H1 (cell line): ENCODE results near the gene APBA3. TPM values are rescaled to one million over a fixed set of nuclear protein-coding genes. Genes with fewer than 3 reads are reported as not detected.
A peak's percentile ranks its signal among the peaks of the same experiment; 100 is the strongest.

Source experiments
- CTCF ChIA-PET: fragments of 300-600 bp; sonication (Branson Sonifier 250); formaldehyde crosslinking; loops from one replicate; lab custom pipeline; 2021; ENCODE audit not compliant: partially characterized antibody; lab: Charles Lee
- POLR2A ChIA-PET: fragments of 300-600 bp; sonication (Branson Sonifier 250); formaldehyde crosslinking; loops from one replicate; lab custom pipeline; 2021; ENCODE audit warnings: inconsistent platforms; ENCODE audit not compliant: partially characterized antibody; lab: Charles Lee
- DNase-seq, 2 experiments: peaks; one replicate each; pipeline versions ENCODE4 v3.0.0 to v3.0.0-alpha.2; 2010 to 2022; ENCODE audit warnings: low spot score in 2 of 2, low read depth in 1 of 2, mixed read lengths in 1 of 2
- FAIRE-seq: peaks from 2 replicates; lab custom pipeline; 2011; peaks lifted over from hg19 to GRCh38; lab: Jason Lieb, UNC
- H2AFZ ChIP-seq: 2 replicates; pipeline ENCODE4 v1.8.1; 2012; ENCODE audit warnings: low read length, inconsistent platforms
- H2AK5ac ChIP-seq: 2 replicates; pipeline ENCODE4 v1.6.1; 2013; ENCODE audit warnings: low read depth, low read length
- H2BK120ac ChIP-seq: replicated peaks from 2 replicates; pipeline ENCODE3; 2013; ENCODE audit warnings: low read depth, low read length, inconsistent platforms
- H2BK12ac ChIP-seq: 2 replicates; pipeline ENCODE4 v1.6.1; 2013; ENCODE audit warnings: low read depth, low read length
- H2BK15ac ChIP-seq: 2 replicates; pipeline ENCODE4 v1.6.1; 2013; ENCODE audit warnings: low read length
- H2BK20ac ChIP-seq: 2 replicates; pipeline ENCODE4 v1.6.1; 2013; ENCODE audit warnings: low read length
- H2BK5ac ChIP-seq: 2 replicates; pipeline ENCODE4 v1.6.1; 2013; ENCODE audit warnings: low read depth, low read length
- H3K14ac ChIP-seq: 2 replicates; pipeline ENCODE4 v1.6.1; 2013; ENCODE audit warnings: inconsistent platforms; ENCODE audit not compliant: insufficient read length
- H3K18ac ChIP-seq: 2 replicates; pipeline ENCODE4 v1.6.1; 2013; ENCODE audit warnings: low read length; ENCODE audit errors: extremely low read depth
- H3K23ac ChIP-seq: 2 replicates; pipeline ENCODE4 v1.6.1; 2013; ENCODE audit warnings: inconsistent platforms; ENCODE audit not compliant: insufficient read length
- H3K23me2 ChIP-seq: 2 replicates; pipeline ENCODE4 v1.6.1; 2013; ENCODE audit warnings: low read depth, low read length
- H3K27ac ChIP-seq: 2 replicates; pipeline ENCODE4 v1.6.1; 2011; ENCODE audit warnings: low read depth, low read length, inconsistent platforms
- H3K27me3 ChIP-seq, 4 experiments: replicated peaks in 1 of 4; 1 replicate in 1 of 4; 2 replicates in 3 of 4; pipeline versions ENCODE4 v1.6.1 to v1.8.1; 2011 to 2013; ENCODE audit warnings: low read length in 3 of 4, mild to moderate bottlenecking in 3 of 4, inconsistent platforms in 2 of 4, mixed read lengths in 2 of 4, moderate library complexity in 1 of 4; ENCODE audit not compliant: control insufficient read depth in 3 of 4, insufficient read depth in 3 of 4; ENCODE audit errors: extremely low read depth in 1 of 4
- H3K36me3 ChIP-seq, 4 experiments: 2 replicates each; pipeline versions ENCODE4 v1.6.1 to v1.8.1; 2011 to 2013; ENCODE audit warnings: mild to moderate bottlenecking in 4 of 4, low read length in 3 of 4, moderate library complexity in 2 of 4, control low read depth in 1 of 4, inconsistent platforms in 1 of 4; ENCODE audit not compliant: insufficient read depth in 4 of 4, control insufficient read depth in 2 of 4
- H3K4ac ChIP-seq: replicated peaks from 2 replicates; pipeline ENCODE3; 2013; ENCODE audit warnings: low read length, low read depth, mixed read lengths, inconsistent platforms; ENCODE audit not compliant: insufficient read length
- H3K4me1 ChIP-seq, 4 experiments: replicated peaks in 1 of 4; 1 replicate in 1 of 4; 2 replicates in 3 of 4; pipeline versions ENCODE4 v1.6.1 to v1.8.1; 2011 to 2013; ENCODE audit warnings: low read length in 3 of 4, inconsistent platforms in 2 of 4, mixed read lengths in 1 of 4; ENCODE audit not compliant: insufficient read depth in 4 of 4, control insufficient read depth in 3 of 4
- H3K4me2 ChIP-seq, 2 experiments: 2 replicates each; pipeline versions ENCODE4 v1.6.1 to v1.8.1; 2011 to 2013; ENCODE audit warnings: low read depth in 2 of 2, low read length in 2 of 2, control low read depth in 1 of 2, inconsistent platforms in 1 of 2, mild to moderate bottlenecking in 1 of 2; ENCODE audit not compliant: insufficient read depth in 1 of 2
- H3K4me3 ChIP-seq, 4 experiments: fragments of 200-600, 300-600 bp in 1 of 4; sonication (generic), shearing (Covaris generic), sonication (Bioruptor Twin) in 1 of 4; 2 replicates each; pipeline versions ENCODE4 v1.5.1 to v1.8.1; 2011 to 2016; ENCODE audit warnings: low read length in 4 of 4, low read depth in 3 of 4, control low read depth in 2 of 4, inconsistent platforms in 2 of 4, mild to moderate bottlenecking in 2 of 4, mixed read lengths in 1 of 4, moderate library complexity in 1 of 4; ENCODE audit not compliant: insufficient read depth in 2 of 4; ENCODE audit errors: extremely low read depth in 1 of 4
- H3K56ac ChIP-seq: replicated peaks from 2 replicates; pipeline ENCODE3; 2013; ENCODE audit warnings: low read depth, mild to moderate bottlenecking, mixed read lengths, low read length, inconsistent platforms; ENCODE audit not compliant: insufficient read length
- H3K79me1 ChIP-seq: 2 replicates; pipeline ENCODE4 v1.6.1; 2013; ENCODE audit warnings: low read depth, low read length, control low read depth
- H3K79me2 ChIP-seq, 2 experiments: 2 replicates each; pipeline versions ENCODE4 v1.6.1 to v1.8.1; 2012 to 2013; ENCODE audit warnings: low read length in 2 of 2, mild to moderate bottlenecking in 2 of 2, inconsistent platforms in 1 of 2; ENCODE audit not compliant: insufficient read depth in 2 of 2, control insufficient read depth in 1 of 2
- H3K9ac ChIP-seq, 4 experiments: replicated peaks in 1 of 4; 1 replicate in 1 of 4; 2 replicates in 3 of 4; pipeline versions ENCODE4 v1.6.1 to v1.8.1; 2011 to 2013; ENCODE audit warnings: low read depth in 3 of 4, low read length in 3 of 4, control low read depth in 2 of 4, mild to moderate bottlenecking in 2 of 4, moderate library complexity in 2 of 4, inconsistent platforms in 1 of 4; ENCODE audit errors: extremely low read depth in 1 of 4
- H3K9me3 ChIP-seq, 2 experiments: 2 replicates each; pipeline versions ENCODE4 v1.6.1 to v1.8.1; 2012 to 2013; ENCODE audit warnings: mild to moderate bottlenecking in 2 of 2, moderate library complexity in 2 of 2, control low read depth in 1 of 2, inconsistent platforms in 1 of 2, low read depth in 1 of 2, low read length in 1 of 2, mixed read lengths in 1 of 2; ENCODE audit not compliant: insufficient read depth in 2 of 2
- H4K20me1 ChIP-seq, 2 experiments: replicated peaks in 1 of 2; 2 replicates each; pipeline versions ENCODE3 to v1.8.1; 2011 to 2013; ENCODE audit warnings: inconsistent platforms in 2 of 2, low read length in 2 of 2, mild to moderate bottlenecking in 1 of 2; ENCODE audit not compliant: insufficient read depth in 2 of 2, control insufficient read depth in 1 of 2
- H4K5ac ChIP-seq: 2 replicates; pipeline ENCODE4 v1.6.1; 2013; ENCODE audit warnings: low read length, low read depth, mixed read lengths, inconsistent platforms; ENCODE audit not compliant: insufficient read length
- H4K8ac ChIP-seq: 2 replicates; pipeline ENCODE4 v1.8.0; 2013; ENCODE audit warnings: mild to moderate bottlenecking, moderate library complexity, low read length, inconsistent platforms; ENCODE audit not compliant: insufficient read depth; ENCODE audit errors: extremely low read depth
- H4K91ac ChIP-seq: replicated peaks from 2 replicates; pipeline ENCODE3; 2013; ENCODE audit warnings: low read length, mixed read lengths, inconsistent platforms; ENCODE audit not compliant: insufficient read length
- BACH1 ChIP-seq: IDR thresholded peaks from 2 replicates; pipeline ENCODE4 v1.6.1; 2012; ENCODE audit warnings: low read length, improper control_type of control experiment
- BRCA1 ChIP-seq: IDR thresholded peaks from 2 replicates; pipeline ENCODE4 v1.6.1; 2012; ENCODE audit warnings: low read depth, low read length, improper control_type of control experiment
- CBX5 ChIP-seq: fragments of 300-800, 300-1000 bp; sonication (generic); IDR thresholded peaks from 2 replicates; pipeline ENCODE4 v1.7.1; 2016; ENCODE audit warnings: antibody characterized with exemption, low read length, low read depth
- FOSL1 ChIP-seq: IDR thresholded peaks from 2 replicates; pipeline ENCODE4 v1.6.1; 2011; ENCODE audit warnings: mild to moderate bottlenecking, low read depth, low read length, moderate library complexity; ENCODE audit not compliant: insufficient read depth
- HDAC6 ChIP-seq: IDR thresholded peaks from one replicate; pipeline ENCODE4 v1.7.1; 2012; ENCODE audit warnings: low read depth, mild to moderate bottlenecking, inconsistent platforms, low read length, moderate library complexity
- NRF1 ChIP-seq: IDR thresholded peaks from 2 replicates; pipeline ENCODE4 v1.6.1; 2011; ENCODE audit warnings: mild to moderate bottlenecking, low read depth, low read length, improper control_type of control experiment
- PHF8 ChIP-seq: fragments of 200-600 bp; sonication (generic); conservative IDR thresholded peaks from 2 replicates; pipeline ENCODE4 v1.7.1; 2012; ENCODE audit warnings: low read depth, mild to moderate bottlenecking, inconsistent platforms, low read length, moderate library complexity
- SAP30 ChIP-seq: fragments of 300-600 bp; sonication (generic); IDR thresholded peaks from 2 replicates; pipeline ENCODE4 v1.7.1; 2012; ENCODE audit warnings: low read length, moderate library complexity, mild to moderate bottlenecking, inconsistent platforms; ENCODE audit not compliant: insufficient read depth, insufficient replicate concordance
- SP1 ChIP-seq: IDR thresholded peaks from 2 replicates; pipeline ENCODE4 v1.6.1; 2011; ENCODE audit warnings: low read depth, low read length
- SUZ12 ChIP-seq: fragments of 200-600 bp; sonication (generic); IDR thresholded peaks from 2 replicates; pipeline ENCODE4 v1.6.1; 2012; ENCODE audit warnings: mild to moderate bottlenecking, inconsistent platforms, low read length, moderate library complexity, mixed read lengths
- TAF1 ChIP-seq: IDR thresholded peaks from 2 replicates; pipeline ENCODE4 v1.6.1; 2011; ENCODE audit warnings: mild to moderate bottlenecking, low read depth, low read length
- YY1 ChIP-seq: IDR thresholded peaks from 2 replicates; pipeline ENCODE4 v1.6.1; 2011; ENCODE audit warnings: low read depth, mild to moderate bottlenecking, low read length
- WGBS, 2 experiments: shearing (Covaris generic) in 1 of 2; methylation state at CpG; one replicate each; pipeline versions ENCODE4 v1.1.6 to v1.1.7; 2013 to 2015; ENCODE audit warnings: low lambda C conversion rate in 2 of 2, mixed read lengths in 2 of 2, inconsistent platforms in 1 of 2, low coverage in 1 of 2, missing lambda C conversion rate in 1 of 2; ENCODE audit not compliant: insufficient replicate concordance in 2 of 2, insufficient coverage in 1 of 2, insufficient read length in 1 of 2; ENCODE audit errors: extremely low coverage in 1 of 2, missing lambda C conversion rate in 1 of 2; 5-methylcytosine and 5-hydroxymethylcytosine counted together
- polyA plus RNA-seq, 7 experiments: library from polyadenylated mRNA; depleted of rRNA in 3 of 7; stranded (reverse) in 5 of 7; unstranded in 2 of 7; fragments of >200 nt in 5 of 7; fragments of 200-250 nt in 2 of 7; gene quantifications; 1 replicate in 5 of 7; 2 replicates in 1 of 7; 4 replicates in 1 of 7; pipeline versions ENCODE4 v1.2.1 to v1.2.3, GENCODE V29; 2011 to 2013; ENCODE audit warnings: missing spikeins in 2 of 7, mixed read lengths in 2 of 7
- total RNA-seq: library from RNA; stranded (reverse); fragmentation: NEBNext Ultra II Directional; extraction: Animal tissue kit (Norgen Biotek cat#: 25700); gene quantifications from 2 replicates; pipeline ENCODE4 v1.2.1, GENCODE V29; 2021
- TF ChIP-seq, protein P1 (sequence below): IDR thresholded peaks from 2 replicates; pipeline ENCODE4 v1.6.1; 2012; ENCODE audit warnings: inconsistent platforms

APBA3 gene
- total and polyA plus RNA-seq, 2 of the 8 experiments (the other 6 are each of a cell fraction or from before 2014, with no cell fraction given) = 21.4 to 36.9 TPM

GRCh38 chr19:3707868-3708206 is 53.7 kb downstream of the APBA3 start:
- H3K4ac ChIP-seq = peak overlapping the region; percentile 85
- peak overlapping the region; percentile 54 to 62 for H3K4me2 ChIP-seq
- 86% methylated on average over 12 of the region's 12 CpGs; no CpG with 5 or more reads in 1 of the 2 experiments for WGBS, 2 experiments
- TF ChIP-seq CBX5 (no peak), BACH1 (no peak), SAP30 (no peak), HDAC6 (no peak), NRF1 (no peak), SUZ12 (no peak), YY1 (no peak), FOSL1 (no peak), SP1 (no peak), PHF8 (no peak), TAF1 (no peak), BRCA1 (no peak)
- TF ChIP-seq, protein P1, sequence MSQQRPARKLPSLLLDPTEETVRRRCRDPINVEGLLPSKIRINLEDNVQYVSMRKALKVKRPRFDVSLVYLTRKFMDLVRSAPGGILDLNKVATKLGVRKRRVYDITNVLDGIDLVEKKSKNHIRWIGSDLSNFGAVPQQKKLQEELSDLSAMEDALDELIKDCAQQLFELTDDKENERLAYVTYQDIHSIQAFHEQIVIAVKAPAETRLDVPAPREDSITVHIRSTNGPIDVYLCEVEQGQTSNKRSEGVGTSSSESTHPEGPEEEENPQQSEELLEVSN = no peak

More at GRCh38 chr19:3707868-3708206, 53.7 kb downstream of the APBA3 start:
- H3K79me1 ChIP-seq = no peaks in the 10 kb centered on the region
- no peak overlapping the region for H2BK20ac ChIP-seq
- POLR2A ChIA-PET = interaction anchor here (0.6 to 1.9 kb wide), 6 partner anchors 11 to 278 kb away, joined by 3 to 7 read pairs (median 4); partner anchors contain the start of gene EEF2
- peak overlapping the region; percentile 77; the same call in 1 of the 2 replicates for H2BK5ac ChIP-seq
- H4K20me1 ChIP-seq = peaks cover 0 to 2% of the 10 kb centered on the region in 2 experiments
- H3K23ac ChIP-seq = no peak overlapping the region
- H4K91ac ChIP-seq = no peak overlapping the region
- DNase-seq = no peak
- peak overlapping the region; percentile 93; the same call in 1 of the 2 replicates for H2BK12ac ChIP-seq
- 0 out of 2 replicates have a peak overlapping the region, but pooled peaks have one; percentile 95 for H2BK15ac ChIP-seq
- FAIRE-seq = no peak
- H4K8ac ChIP-seq = no peak overlapping the region
- no peak overlapping the region for H3K27ac ChIP-seq
- H3K23me2 ChIP-seq = no peaks in the 10 kb centered on the region
- CTCF ChIA-PET = interaction anchor here (0.8 to 13.9 kb wide), 17 partner anchors 9 to 122 kb away, joined by 3 to 110 read pairs (median 5); partner anchors contain the start of genes GIPC3 and PIP5K1C
- H3K4me1 ChIP-seq = peaks cover 0 to 20% (median 14%) of the 10 kb centered on the region in 4 experiments; a peak in 4 of 7 replicates
- no peak overlapping the region for H3K9ac ChIP-seq
- H4K5ac ChIP-seq = peak overlapping the region; percentile 48
- H3K79me2 ChIP-seq = no peaks in the 10 kb centered on the region
- H3K27me3 ChIP-seq = peaks cover 0 to 3% (median 0%) of the 10 kb centered on the region in 4 experiments; a peak in 1 of 7 replicates
- no peaks in the 10 kb centered on the region for H3K9me3 ChIP-seq
- H2AFZ ChIP-seq = peak overlapping the region; percentile 4
- 0 out of 2 replicates have a peak overlapping the region, but pooled peaks have one; percentile 53 for H2AK5ac ChIP-seq
- no peak overlapping the region for H2BK120ac ChIP-seq
- no peaks in the 10 kb centered on the region for H3K36me3 ChIP-seq
- peak overlapping the region in 1 of 4 experiments; percentile 46; a peak in 1 of 8 replicates for H3K4me3 ChIP-seq
- H3K56ac ChIP-seq = no peak overlapping the region
- peak overlapping the region; percentile 68 for H3K18ac ChIP-seq
- H3K14ac ChIP-seq = no peak overlapping the region
